ENCODE measurements around the gene FADS3.

- TF ChIP-seq POLR2A (IDR thresholded peaks at IDR 0.05) (no peak), CTCF (IDR thresholded peaks at IDR 0.05) (no peak)
Measured at GRCh38 chr11:61833926-61834277, 57.4 kb downstream of the FADS3 start.

Measured in upper lobe of left lung (tissue), 4 donors.